OCI-LY3 (cell line): ENCODE measurements around the gene PCDHGA6.

Experiments
- CTCF ChIP-seq: fragments of 200-600, 300-600 bp; sonication (generic); IDR thresholded peaks from 2 replicates; pipeline ENCODE4 v1.5.1; 2014; ENCODE audit warnings: antibody characterized with exemption, low read length, low read depth
- EZH2phosphoT487 ChIP-seq: fragments of 200-600 bp; shearing (Covaris generic); IDR thresholded peaks from 2 replicates; pipeline ENCODE4 v1.6.1; 2018; ENCODE audit warnings: antibody characterized with exemption, mixed run types, low read depth

DNA sequence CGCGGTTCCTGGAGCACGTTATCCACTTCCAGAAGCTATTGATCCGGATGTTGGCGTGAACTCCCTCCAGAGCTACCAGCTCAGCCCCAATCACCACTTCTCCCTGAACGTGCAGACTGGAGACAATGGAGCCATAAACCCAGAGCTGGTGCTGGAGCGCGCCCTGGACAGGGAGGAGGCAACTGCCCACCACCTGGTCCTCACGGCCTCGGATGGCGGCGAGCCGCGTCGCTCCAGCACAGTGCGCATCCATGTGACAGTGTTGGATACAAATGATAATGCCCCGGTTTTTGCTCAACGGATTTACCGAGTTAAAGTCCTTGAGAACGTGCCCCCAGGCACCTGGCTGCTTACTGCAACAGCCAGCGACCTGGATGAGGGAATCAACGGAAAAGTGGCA, 29.7 kb downstream of the PCDHGA6 start:
- no peak for TF ChIP-seq EZH2phosphoT487
- TF ChIP-seq CTCF = no peak
